Motor neuron (in vitro differentiated cells): ENCODE results near the gene RPA1. TPM values are rescaled to one million over a fixed set of nuclear protein-coding genes. Genes with fewer than 3 reads are reported as not detected.

Source experiments
- total RNA-seq, 8 experiments: library from RNA; unstranded; fragments of 300-600 nt; gene quantifications; 2 replicates each; pipeline versions ENCODE4 v1.2.3 to v1.2.4, GENCODE V29; 2022

Gene RPA1
- total RNA-seq, 8 experiments from 2014 or later: 7.9 to 52.8 (median 16.9) TPM

Other genes starting within 250 kb of the RPA1 start
- 10 to 100 TPM in 6 of 8 experiments, 1 to 10 TPM in 2; 7.2 to 33.3 (median 25.2) TPM for gene SLC43A2, start 201.2 kb upstream of the RPA1 start, total RNA-seq
- gene SCARF1, start 184.3 kb upstream of the RPA1 start, total RNA-seq: 1 to 10 TPM in 1 of 8 experiments, under 1 TPM in 7; 0.22 to 2.4 (median 0.50) TPM
- 1 to 10 TPM in 6 of 8 experiments, under 1 TPM in 2; 0.58 to 3.1 (median 1.6) TPM for gene RILP, start 180.1 kb upstream of the RPA1 start, total RNA-seq
- gene PRPF8, start 145.1 kb upstream of the RPA1 start, total RNA-seq: 100 to 1,000 TPM in 5 of 8 experiments, 10 to 100 TPM in 3; 82.6 to 237 (median 135) TPM
- gene TLCD2, start 119.6 kb upstream of the RPA1 start, total RNA-seq: 1 to 10 TPM in 4 of 8 experiments, under 1 TPM in 4; 0.25 to 5.6 (median 1.7) TPM
- 10 to 100 TPM in 3 of 8 experiments, 1 to 10 TPM in 5; 4.0 to 26.2 (median 9.1) TPM for gene WDR81, start 105.3 kb upstream of the RPA1 start, total RNA-seq
- under 1 TPM; 0.11 to 0.63 (median 0.30) TPM for gene SERPINF2, start 87.1 kb upstream of the RPA1 start, total RNA-seq
- gene SERPINF1, start 67.9 kb upstream of the RPA1 start, total RNA-seq: 100 to 1,000 TPM in 3 of 8 experiments, 10 to 100 TPM in 1, 1 to 10 TPM in 4; 4.0 to 435 (median 25.0) TPM
- gene SMYD4, start 103 bp upstream of the RPA1 start, total RNA-seq: 10 to 100 TPM in 4 of 8 experiments, 1 to 10 TPM in 4; 5.4 to 16.6 (median 9.8) TPM
- 1 to 10 TPM in 6 of 8 experiments, under 1 TPM in 2; 0.41 to 3.6 (median 1.6) TPM for gene RTN4RL1, start 195.3 kb downstream of the RPA1 start, total RNA-seq
- 100 to 1,000 TPM in 1 of 8 experiments, 10 to 100 TPM in 7; 15.3 to 113 (median 29.0) TPM for gene DPH1, start 200.1 kb downstream of the RPA1 start, total RNA-seq
- gene OVCA2, start 212.0 kb downstream of the RPA1 start, total RNA-seq: 10 to 100 TPM; 10.1 to 28.5 (median 20.2) TPM
- 10 to 100 TPM in 4 of 8 experiments, 1 to 10 TPM in 2, under 1 TPM in 2; 0.71 to 24.0 (median 6.7) TPM for gene HIC1, start 225.1 kb downstream of the RPA1 start, total RNA-seq